Measurements from ENCODE around the gene MARF1.
"Not testable (repeated sequence)": the region's sequence is repeated elsewhere in the genome, so short reads cannot be mapped to it uniquely, and the experiment has no call there.

- not testable (repeated sequence) for TF ChIP-seq CTCF (IDR thresholded peaks at IDR 0.05; ENCODE audit: low read depth, low read length, missing input control); ZBTB33 (IDR thresholded peaks at IDR 0.05); RAD21 (IDR thresholded peaks at IDR 0.05); TAF1 (conservative IDR thresholded peaks at IDR 0.05); MAX (IDR thresholded peaks at IDR 0.05); REST (IDR thresholded peaks at IDR 0.05); NR2F2 (IDR thresholded peaks at IDR 0.05); ATF3 (IDR thresholded peaks at IDR 0.05)
These were observed 35.7 kb downstream of the MARF1 start for GRCh38 chr16:15607221-15607699.
